Measurements from ENCODE around the gene BLOC1S5.
A peak's percentile ranks its signal among the peaks of the same experiment; 100 is the strongest.

BLOC1S5 gene

GRCh38 chr6:8063761-8064637 is at the start of gene BLOC1S5:
BLOC1S5 (minus strand) TSS chr6:8064389; CDS start chr6:8064376, 13 bp downstream.
- FAIRE-seq (peak; percentile 91), DNase-seq (ENCODE audit: insufficient read length, low spot score) (peak; percentile 62)

GRCh38 chr6:8113131-8113654 is 49.0 kb upstream of the BLOC1S5 start:
- DNase-seq (ENCODE audit: insufficient read length, low spot score), result no peak
- FAIRE-seq, result no peak

GRCh38 chr6:8110725-8111124 is 46.5 kb upstream of the BLOC1S5 start:
- no peak for FAIRE-seq

GRCh38 chr6:8110117-8110721 is 46.0 kb upstream of the BLOC1S5 start:
- DNase-seq (ENCODE audit: insufficient read length, low spot score) (no peak), FAIRE-seq (no peak)

More at GRCh38 chr6:8110725-8111124, 46.5 kb upstream of the BLOC1S5 start:
- no peak for DNase-seq (ENCODE audit: insufficient read length, low spot score)

- FAIRE-seq (no peak), DNase-seq (ENCODE audit: insufficient read length, low spot score) (no peak)
Observed at GRCh38 chr6:8108759-8109539, 44.8 kb upstream of the BLOC1S5 start.

GRCh38 chr6:8108031-8108660 is 44.0 kb upstream of the BLOC1S5 start:
- no peak for DNase-seq (ENCODE audit: insufficient read length, low spot score)
- FAIRE-seq, result no peak

GRCh38 chr6:8105791-8106190 is 41.6 kb upstream of the BLOC1S5 start:
- FAIRE-seq, result no peak

GRCh38 chr6:8103726-8104125 is 39.5 kb upstream of the BLOC1S5 start:
- DNase-seq (ENCODE audit: insufficient read length, low spot score) (no peak), FAIRE-seq (no peak)

More at GRCh38 chr6:8105791-8106190, 41.6 kb upstream of the BLOC1S5 start:
- DNase-seq (ENCODE audit: insufficient read length, low spot score), result no peak

- FAIRE-seq, result peak; percentile 86
- peak; percentile 93 for DNase-seq (ENCODE audit: insufficient read length, low spot score)
Observed at GRCh38 chr6:8102122-8102958, 38.2 kb upstream of the BLOC1S5 start, which contains the start of gene EEF1E1. EEF1E1 (minus strand) TSS chr6:8102548; CDS start chr6:8102521, 27 bp downstream.

- no peak for DNase-seq (ENCODE audit: insufficient read length, low spot score)
- no peak for FAIRE-seq
Observed at GRCh38 chr6:8100159-8100854, 36.1 kb upstream of the BLOC1S5 start.

- DNase-seq (ENCODE audit: insufficient read length, low spot score) (no peak), FAIRE-seq (no peak)
Observed at GRCh38 chr6:8090650-8091049, 26.5 kb upstream of the BLOC1S5 start.

GRCh38 chr6:8088886-8089285 is 24.7 kb upstream of the BLOC1S5 start:
- DNase-seq (ENCODE audit: insufficient read length, low spot score), result no peak
- no peak for FAIRE-seq

- no peak for DNase-seq (ENCODE audit: insufficient read length, low spot score)
- no peak for FAIRE-seq
Observed at GRCh38 chr6:8087870-8088754, 23.9 kb upstream of the BLOC1S5 start.

GRCh38 chr6:8086755-8087306 is 22.6 kb upstream of the BLOC1S5 start:
- DNase-seq (ENCODE audit: insufficient read length, low spot score) (no peak), FAIRE-seq (no peak)

GRCh38 chr6:8085053-8085511 is 20.9 kb upstream of the BLOC1S5 start:
- DNase-seq (ENCODE audit: insufficient read length, low spot score) (no peak), FAIRE-seq (no peak)

GRCh38 chr6:8084586-8084985 is 20.4 kb upstream of the BLOC1S5 start:
- no peak for FAIRE-seq

More at GRCh38 chr6:8084586-8084985, 20.4 kb upstream of the BLOC1S5 start:
- DNase-seq (ENCODE audit: insufficient read length, low spot score), result no peak
